Pancreas (tissue), 10 donors: ENCODE data around the gene CTIF. TPM values are rescaled to one million over a fixed set of nuclear protein-coding genes. Genes with fewer than 3 reads are reported as not detected.

Experiments used
- ATAC-seq, 4 donors: fragments of 200-7000 bp; cut with Tn5 transposase; one replicate each; pipeline versions ENCODE4 v1.8.0 to v1.9.1; 2020; ENCODE audit warnings: mild to moderate bottlenecking in 4 of 4, moderate library complexity in 4 of 4
- DNase-seq, 6 donors: peaks; one replicate each; pipeline ENCODE4 v3.0.0-alpha.2; 2020
- FAIRE-seq: peaks from 2 replicates; lab custom pipeline; 2012; peaks lifted over from hg19 to GRCh38; lab: Jason Lieb, UNC
- H3K27ac ChIP-seq, 4 donors: fragments of 200-600 bp; sonication (generic); 1 replicate in 3 of 4; 2 replicates in 1 of 4; pipeline versions ENCODE4 v1.5.0 to v1.8.0; 2020
- H3K27me3 ChIP-seq, 4 donors: fragments of 200-600 bp; one replicate each; pipeline ENCODE4 v1.8.0; 2021
- H3K36me3 ChIP-seq, 3 donors: fragments of 200-600 bp; sonication (generic) in 1 of 3; one replicate each; pipeline versions ENCODE4 v1.5.0 to v1.8.0; 2020 to 2021
- H3K4me1 ChIP-seq, 3 donors: fragments of 200-600 bp; one replicate each; pipeline ENCODE4 v1.8.0; 2021
- H3K4me3 ChIP-seq, 4 donors: fragments of 200-600 bp; sonication (generic) in 2 of 4; one replicate each; pipeline versions ENCODE4 v1.5.0 to v1.8.0; 2020 to 2021
- H3K9me3 ChIP-seq, 4 donors: fragments of 200-600 bp; one replicate each; pipeline ENCODE4 v1.8.0; 2021
- CTCF ChIP-seq, 4 donors: fragments of 200-600 bp; sonication (generic) in 3 of 4; IDR thresholded peaks; one replicate each; pipeline versions ENCODE4 v1.5.0 to v1.8.0; 2021; ENCODE audit warnings: antibody characterized with exemption in 4 of 4
- WGBS, 2 donors: extraction: QIAGEN DNeasy Blood & Tissue Kit; methylation state at CpG; one replicate each; pipeline ENCODE4 v1.1.7; 2013; 5-methylcytosine and 5-hydroxymethylcytosine counted together
- intact Hi-C, 3 donors: fragments of 100-400 bp; cut with DNase I; formaldehyde crosslinking; loops; one replicate each; pipeline versions ENCODE4 v1.11.1 to v1.14.2; 2022
- polyA plus RNA-seq, 2 donors: library from polyadenylated mRNA; stranded (reverse); fragments of 200-250 nt; gene quantifications; one replicate each; pipeline ENCODE4 v1.2.3, GENCODE V29; 2013
- total RNA-seq, 6 donors: library from RNA; stranded (reverse); fragmentation: NEBNext Ultra II Directional in 4 of 6; extraction: Animal tissue kit (Norgen Biotek cat#: 25700) in 4 of 6; gene quantifications; one replicate each; pipeline versions ENCODE4 v1.2.1 to v1.2.4, GENCODE V29; 2021 to 2023
- donor health status: healthy with polysubstance abuse.
- donor health status: DM: no; HTN: no; CAD: no; lungs with moderate emphysema.
- donor health status: DM: no; HTN: no; CAD: no.
- donor health status: control.
- donor health status: control.
- donor health status: Bipolar disorder and iron deficiency.
- donor health status: DM: yes; HTN: yes; CAD: no.
- donor health status: DM: no; HTN: no; CAD: no.
- donor health status: DM: no; HTN: no; CAD: no.
- donor health status: DM: yes; HTN: yes; CAD: no.

Gene CTIF
- total and polyA plus RNA-seq, 8 donors: 15.1 to 27.4 (median 16.7) TPM

GRCh38 chr18:48622911-48623431 lies 84.1 kb downstream of the CTIF start:
- Histone ChIP-seq H3K4me1 (no peaks in the 10 kb centered on the region), H3K27ac (no peak overlapping the region), H3K36me3 (no peaks in the 10 kb centered on the region), H3K4me3 (no peak overlapping the region), H3K27me3 (no peaks in the 10 kb centered on the region), H3K9me3 (no peaks in the 10 kb centered on the region)
- ATAC-seq (no peak), DNase-seq (no peak), FAIRE-seq (no peak)
- 79 to 83% methylated on average over 13 of the region's 13 CpGs for WGBS, 2 donors
- intact Hi-C loops: no loop called here
- TF ChIP-seq CTCF (IDR thresholded peaks at IDR 0.05): no peak

DNA sequence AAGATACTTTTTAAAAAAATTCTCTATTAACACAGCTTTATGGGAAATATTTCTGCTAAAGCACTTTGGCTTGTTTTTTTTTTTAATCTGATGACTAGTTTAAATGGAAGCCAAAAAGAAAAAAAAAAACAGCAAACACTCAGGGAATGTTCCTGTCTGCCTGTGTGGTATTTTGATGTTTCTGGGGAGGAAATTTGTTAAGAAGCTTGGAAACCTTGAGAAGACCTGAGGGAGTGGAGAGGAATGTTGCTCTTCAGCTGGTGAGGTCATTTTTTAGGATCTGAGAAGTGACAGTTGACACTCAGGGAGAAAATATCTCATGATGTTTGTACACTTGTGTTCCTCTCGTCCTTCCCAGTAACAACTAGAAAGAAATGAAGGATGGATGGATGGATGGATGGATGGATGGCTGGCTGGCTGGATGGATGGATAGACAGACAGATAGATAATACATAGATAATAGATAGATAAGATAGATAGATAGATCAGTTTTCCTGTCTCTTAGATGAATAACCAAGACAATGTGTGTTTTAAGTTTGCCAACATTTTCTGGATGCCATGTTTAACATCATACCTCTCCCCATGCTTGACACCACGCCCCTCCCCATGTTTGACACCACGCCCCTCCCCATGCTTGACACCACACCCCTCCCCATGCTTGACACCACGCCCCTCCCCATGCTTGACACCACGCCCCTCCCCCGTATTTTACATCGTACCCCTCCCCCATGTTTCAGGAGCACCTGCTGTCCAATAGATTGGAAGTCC lies 84.8 kb downstream of the CTIF start:
- Histone ChIP-seq H3K27ac (no peak overlapping the region), H3K36me3 (no peaks in the 10 kb centered on the region), H3K4me1 (no peaks in the 10 kb centered on the region), H3K9me3 (no peaks in the 10 kb centered on the region), H3K4me3 (no peak overlapping the region), H3K27me3 (no peaks in the 10 kb centered on the region)
- TF ChIP-seq CTCF (IDR thresholded peaks at IDR 0.05): no peak
- ATAC-seq (no peak), DNase-seq (no peak), FAIRE-seq (no peak)
- 80 to 87% methylated on average over 7 of the region's 7 CpGs for WGBS, 2 donors
- intact Hi-C loops: no loop called here

GRCh38 chr18:48624856-48625255 lies 86.0 kb downstream of the CTIF start:
- H3K27ac ChIP-seq: no peak overlapping the region
- no peak for TF ChIP-seq CTCF (IDR thresholded peaks at IDR 0.05)
- 93 to 94% methylated on average over 4 of the region's 4 CpGs for WGBS, 2 donors

DNA sequence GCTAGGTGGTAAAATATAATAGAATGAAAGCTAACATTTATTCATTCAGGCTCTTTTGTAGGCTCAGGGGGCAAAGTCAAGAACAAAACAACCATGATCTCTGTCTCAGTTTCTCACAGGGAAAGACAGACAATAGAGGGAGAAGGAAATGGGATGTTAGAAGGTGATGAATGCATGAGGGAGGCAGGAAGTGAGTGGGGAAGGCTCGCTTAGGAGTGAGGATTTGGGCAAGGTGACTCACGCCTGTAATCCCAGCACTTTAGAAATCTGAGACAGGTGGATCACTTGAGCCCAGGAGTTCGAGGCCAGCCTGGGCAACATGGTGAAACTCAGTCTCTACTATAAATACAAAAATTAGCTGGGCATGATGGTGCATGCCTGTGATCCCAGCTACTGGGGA lies 88.4 kb downstream of the CTIF start:
- WGBS, 2 donors: 90 to 91% methylated on average over 3 of the region's 3 CpGs
- Histone ChIP-seq H3K4me1 (no peaks in the 10 kb centered on the region), H3K36me3 (no peaks in the 10 kb centered on the region), H3K27me3 (no peaks in the 10 kb centered on the region), H3K4me3 (no peak overlapping the region), H3K9me3 (no peaks in the 10 kb centered on the region), H3K27ac (no peak overlapping the region)
- DNase-seq (no peak), FAIRE-seq (no peak), ATAC-seq (no peak)
- intact Hi-C loops: no loop called here
- TF ChIP-seq CTCF (IDR thresholded peaks at IDR 0.05): no peak

More at GRCh38 chr18:48624856-48625255, 86.0 kb downstream of the CTIF start:
- Histone ChIP-seq H3K27me3 (no peaks in the 10 kb centered on the region), H3K4me1 (no peaks in the 10 kb centered on the region), H3K9me3 (no peaks in the 10 kb centered on the region), H3K4me3 (no peak overlapping the region), H3K36me3 (no peaks in the 10 kb centered on the region)
- ATAC-seq: no peak
- no peak for DNase-seq
- FAIRE-seq: no peak
- intact Hi-C loops: no loop called here

- DNase-seq (no peak), ATAC-seq (no peak), FAIRE-seq (no peak)
- WGBS, 2 donors: 82 to 83% methylated on average over 7 of the region's 7 CpGs
- intact Hi-C loops: no loop called here
- Histone ChIP-seq H3K9me3 (no peaks in the 10 kb centered on the region), H3K4me3 (no peak overlapping the region), H3K4me1 (no peaks in the 10 kb centered on the region), H3K36me3 (no peaks in the 10 kb centered on the region), H3K27ac (no peak overlapping the region), H3K27me3 (no peaks in the 10 kb centered on the region)
- no peak for TF ChIP-seq CTCF (IDR thresholded peaks at IDR 0.05)
Observed at GRCh38 chr18:48629730-48630324, 91.0 kb downstream of the CTIF start.
